ENCODE measurements around the gene DDX28. TPM values are rescaled to one million over a fixed set of nuclear protein-coding genes. Genes with fewer than 3 reads are reported as not detected.

DDX28 gene
- polyA plus RNA-seq, 3 donors, result 14.7 to 42.9 (median 27.7) TPM

DNA sequence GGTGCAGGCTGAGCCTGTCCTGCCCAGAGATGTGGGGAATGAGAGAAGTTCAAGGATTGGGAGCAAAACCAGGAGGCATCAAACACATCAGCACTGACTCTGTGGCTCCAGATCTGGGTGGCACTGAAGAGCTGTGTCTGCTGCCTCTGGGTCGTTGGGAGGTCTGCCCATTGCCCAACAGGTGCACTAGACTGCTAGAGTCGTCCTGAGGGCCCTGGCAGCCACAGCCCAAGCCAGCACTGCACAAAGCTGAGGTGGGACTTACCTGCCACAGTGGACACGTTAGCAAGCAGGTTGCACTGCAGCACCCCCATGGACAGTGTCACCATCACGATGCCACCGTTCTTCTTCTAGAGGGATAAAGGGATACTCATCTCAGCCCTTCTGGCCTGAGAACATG lies 46.0 kb downstream of the DDX28 start:
- no peak overlapping the region for H3K4me3 ChIP-seq (replicated peaks in 1 of 3; ENCODE audit: low read depth in 2 of 3, low read length in 3 of 3)
- intact Hi-C loops (cut with micrococcal nuclease), result no loop called here
- Mint-ChIP-seq H3K4me3 (no peak overlapping the region), H3K27me3 (ENCODE audit: low read depth in 3 of 3) (peaks cover 3 to 17% (median 12%) of the 10 kb centered on the region in 3 donors), H3K4me1 (no peaks in the 10 kb centered on the region), H3K27ac (peak overlapping the region in 1 of 7 donors; percentile 42), H3K9me3 (peaks cover 0 to 1% (median 0%) of the 10 kb centered on the region in 7 donors), H3K36me3 (no peaks in the 10 kb centered on the region)
- DNase-seq, result no peak
- H3K9ac ChIP-seq (ENCODE audit: insufficient read depth, low read length, poor library complexity, severe bottlenecking), result no peak overlapping the region
- 80% methylated on average over 5 of the region's 5 CpGs for WGBS (ENCODE audit: insufficient coverage)
- no peaks in the 10 kb centered on the region for H3K27me3 ChIP-seq (ENCODE audit: control insufficient read depth in 2 of 2, insufficient read depth in 2 of 2, low read length in 2 of 2)
- no peaks in the 10 kb centered on the region for H3K36me3 ChIP-seq (replicated peaks in 1 of 2; ENCODE audit: control insufficient read depth in 1 of 2, insufficient read depth in 2 of 2, low read length in 2 of 2)
- H3K27ac ChIP-seq (ENCODE audit: low read depth in 1 of 2, low read length in 2 of 2), result no peak overlapping the region
- no peaks in the 10 kb centered on the region for H4K20me1 ChIP-seq (ENCODE audit: insufficient read depth, low read length)
- no peaks in the 10 kb centered on the region for H3K79me2 ChIP-seq (ENCODE audit: insufficient read depth, low read length)
- H2AFZ ChIP-seq (ENCODE audit: insufficient read depth, low read depth, low read length, poor library complexity, severe bottlenecking), result no peak overlapping the region
- TF ChIP-seq, protein P1, sequence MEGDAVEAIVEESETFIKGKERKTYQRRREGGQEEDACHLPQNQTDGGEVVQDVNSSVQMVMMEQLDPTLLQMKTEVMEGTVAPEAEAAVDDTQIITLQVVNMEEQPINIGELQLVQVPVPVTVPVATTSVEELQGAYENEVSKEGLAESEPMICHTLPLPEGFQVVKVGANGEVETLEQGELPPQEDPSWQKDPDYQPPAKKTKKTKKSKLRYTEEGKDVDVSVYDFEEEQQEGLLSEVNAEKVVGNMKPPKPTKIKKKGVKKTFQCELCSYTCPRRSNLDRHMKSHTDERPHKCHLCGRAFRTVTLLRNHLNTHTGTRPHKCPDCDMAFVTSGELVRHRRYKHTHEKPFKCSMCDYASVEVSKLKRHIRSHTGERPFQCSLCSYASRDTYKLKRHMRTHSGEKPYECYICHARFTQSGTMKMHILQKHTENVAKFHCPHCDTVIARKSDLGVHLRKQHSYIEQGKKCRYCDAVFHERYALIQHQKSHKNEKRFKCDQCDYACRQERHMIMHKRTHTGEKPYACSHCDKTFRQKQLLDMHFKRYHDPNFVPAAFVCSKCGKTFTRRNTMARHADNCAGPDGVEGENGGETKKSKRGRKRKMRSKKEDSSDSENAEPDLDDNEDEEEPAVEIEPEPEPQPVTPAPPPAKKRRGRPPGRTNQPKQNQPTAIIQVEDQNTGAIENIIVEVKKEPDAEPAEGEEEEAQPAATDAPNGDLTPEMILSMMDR (IDR thresholded peaks at IDR 0.05), result no peak
- no peak overlapping the region for H3K4me2 ChIP-seq (replicated peaks; ENCODE audit: extremely low read depth, low read length, poor library complexity, severe bottlenecking)
- H3K9me3 ChIP-seq (replicated peaks in 1 of 2; ENCODE audit: control insufficient read depth in 1 of 2, insufficient read depth in 1 of 2, low read length in 2 of 2), result no peaks in the 10 kb centered on the region
- no peaks in the 10 kb centered on the region for H3K4me1 ChIP-seq (ENCODE audit: control insufficient read depth in 1 of 2, insufficient read depth in 2 of 2, low read length in 2 of 2)

DNA sequence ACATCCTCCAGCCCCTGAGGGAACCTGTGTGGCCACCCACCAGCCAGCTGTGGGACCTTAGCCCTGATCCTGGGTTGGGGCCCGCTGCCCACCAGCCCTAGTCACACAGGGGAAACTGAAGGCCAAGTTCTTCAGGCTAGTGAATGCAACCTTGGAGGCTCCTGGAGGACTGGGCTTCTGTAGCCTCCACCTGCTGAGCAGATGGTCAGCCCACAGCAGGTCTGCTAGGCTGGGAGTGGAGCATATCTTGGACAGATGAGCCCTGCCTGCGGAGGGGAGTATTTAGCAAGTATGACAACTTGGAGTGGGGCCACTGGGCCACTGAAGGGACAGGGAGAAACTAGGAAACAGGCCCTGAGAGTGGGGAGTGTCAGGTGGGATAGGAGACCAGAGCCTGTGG lies 46.8 kb downstream of the DDX28 start:
- DNase-seq, result no peak
- Histone ChIP-seq H3K4me3 (replicated peaks in 1 of 3; ENCODE audit: low read depth in 2 of 3, low read length in 3 of 3) (no peak overlapping the region), H3K27ac (ENCODE audit: low read depth in 1 of 2, low read length in 2 of 2) (no peak overlapping the region), H3K36me3 (replicated peaks in 1 of 2; ENCODE audit: control insufficient read depth in 1 of 2, insufficient read depth in 2 of 2, low read length in 2 of 2) (no peaks in the 10 kb centered on the region), H4K20me1 (ENCODE audit: insufficient read depth, low read length) (no peaks in the 10 kb centered on the region), H3K27me3 (ENCODE audit: control insufficient read depth in 2 of 2, insufficient read depth in 2 of 2, low read length in 2 of 2) (no peaks in the 10 kb centered on the region), H3K4me2 (replicated peaks; ENCODE audit: extremely low read depth, low read length, poor library complexity, severe bottlenecking) (no peak overlapping the region), H2AFZ (ENCODE audit: insufficient read depth, low read depth, low read length, poor library complexity, severe bottlenecking) (no peak overlapping the region), H3K79me2 (ENCODE audit: insufficient read depth, low read length) (no peaks in the 10 kb centered on the region), H3K4me1 (ENCODE audit: control insufficient read depth in 1 of 2, insufficient read depth in 2 of 2, low read length in 2 of 2) (no peaks in the 10 kb centered on the region), H3K9ac (ENCODE audit: insufficient read depth, low read length, poor library complexity, severe bottlenecking) (no peak overlapping the region), H3K9me3 (replicated peaks in 1 of 2; ENCODE audit: control insufficient read depth in 1 of 2, insufficient read depth in 1 of 2, low read length in 2 of 2) (no peaks in the 10 kb centered on the region)
- H3K36me3 Mint-ChIP-seq, result no peaks in the 10 kb centered on the region
- H3K27ac Mint-ChIP-seq, result peak overlapping the region in 1 of 7 donors; percentile 41
- TF ChIP-seq, protein P1 (IDR thresholded peaks at IDR 0.05), result no peak
- peaks cover 3 to 17% (median 12%) of the 10 kb centered on the region in 3 donors for H3K27me3 Mint-ChIP-seq (ENCODE audit: low read depth in 3 of 3)
- 100% methylated on average over 1 of the region's 2 CpGs for whole genome bisulfite sequencing (ENCODE audit: insufficient coverage)
- H3K9me3 Mint-ChIP-seq, result no peaks in the 10 kb centered on the region
- peak overlapping the region in 1 of 2 donors; percentile 40 for H3K4me3 Mint-ChIP-seq
- intact Hi-C loops (cut with micrococcal nuclease), result no loop called here
- no peaks in the 10 kb centered on the region for H3K4me1 Mint-ChIP-seq

All from CD14-positive monocyte (primary cell).